ENCODE results near the gene C19orf18. TPM values are rescaled to one million over a fixed set of nuclear protein-coding genes. Genes with fewer than 3 reads are reported as not detected.

Gene C19orf18
- total RNA-seq, 1 experiment from 2014 or later, result 0.98 TPM

- ChIA-PET CTCF (no interaction called here), POLR2A (no interaction called here)
- H3K4me3 ChIP-seq (ENCODE audit: low read depth in 2 of 2, low read length in 2 of 2), result no peak overlapping the region
- H3K9me3 ChIP-seq (ENCODE audit: control insufficient read depth, insufficient read depth, low read depth, low read length), result no peaks in the 10 kb centered on the region
- intact Hi-C loops (cut with micrococcal nuclease; ENCODE audit: unreplicated experiment) (no loop called here), in situ Hi-C loops (cut with HindIII; ENCODE audit: low pct_unique_long_range_greater_than_20kb, low sequenced_read_pairs) (no loop called here)
- no peaks in the 10 kb centered on the region for H3K36me3 ChIP-seq (ENCODE audit: control insufficient read depth, insufficient read depth, low read length)
- ATAC-seq, result no peak
- TF ChIP-seq REST (IDR thresholded peaks at IDR 0.05; ENCODE audit: insufficient read depth in 1 of 2, low read depth in 2 of 2, low read length in 1 of 2) (no peak), TCF7L2 (IDR thresholded peaks at IDR 0.05; ENCODE audit: low read depth, low read length) (no peak), CTCF (IDR thresholded peaks at IDR 0.05) (no peak), POLR2AphosphoS5 (IDR thresholded peaks at IDR 0.05; ENCODE audit: low read depth, low read length) (no peak), SIN3A (IDR thresholded peaks at IDR 0.05; ENCODE audit: borderline replicate concordance, insufficient read depth, low read depth, low read length) (no peak)
- BruUV-seq (replicated peaks), result no TSS peak
- no peaks in the 10 kb centered on the region for H3K4me1 ChIP-seq (ENCODE audit: control insufficient read depth, insufficient read depth, low read length)
- no peaks in the 10 kb centered on the region for H3K27me3 ChIP-seq (ENCODE audit: control insufficient read depth, insufficient read depth, low read length)
- DNase-seq (ENCODE audit: low read depth, low spot score), result no peak
- H3K27ac ChIP-seq (ENCODE audit: low read length), result no peak overlapping the region
Observed at GRCh38 chr19:58014141-58014540, 39.8 kb upstream of the C19orf18 start.

GRCh38 chr19:58010507-58010906 is 36.2 kb upstream of the C19orf18 start:
- intact Hi-C loops (cut with micrococcal nuclease; ENCODE audit: unreplicated experiment) (no loop called here), in situ Hi-C loops (cut with HindIII; ENCODE audit: low pct_unique_long_range_greater_than_20kb, low sequenced_read_pairs) (no loop called here)
- Histone ChIP-seq H3K27me3 (ENCODE audit: control insufficient read depth, insufficient read depth, low read length) (no peaks in the 10 kb centered on the region), H3K9me3 (ENCODE audit: control insufficient read depth, insufficient read depth, low read depth, low read length) (peaks cover 18% of the 10 kb centered on the region; the same call in 1 of the 2 replicates), H3K4me3 (ENCODE audit: low read depth in 2 of 2, low read length in 2 of 2) (no peak overlapping the region), H3K36me3 (ENCODE audit: control insufficient read depth, insufficient read depth, low read length) (0 out of 2 replicates have a peak, but pooled peaks cover 3% of the 10 kb centered on the region), H3K27ac (ENCODE audit: low read length) (no peak overlapping the region), H3K4me1 (ENCODE audit: control insufficient read depth, insufficient read depth, low read length) (no peaks in the 10 kb centered on the region)
- no peak for ATAC-seq
- ChIA-PET CTCF (no interaction called here), POLR2A (interaction anchor here (0.6 kb wide), 1 partner anchor 9 kb away, joined by 12 read pairs; no protein-coding TSS in a partner anchor)
- DNase-seq (ENCODE audit: low read depth, low spot score), result no peak
- no peak for TF ChIP-seq POLR2AphosphoS5 (IDR thresholded peaks at IDR 0.05; ENCODE audit: low read depth, low read length)
- no peak for TF ChIP-seq SIN3A (IDR thresholded peaks at IDR 0.05; ENCODE audit: borderline replicate concordance, insufficient read depth, low read depth, low read length)
- no peak for TF ChIP-seq CTCF (IDR thresholded peaks at IDR 0.05)
- no peak for TF ChIP-seq TCF7L2 (IDR thresholded peaks at IDR 0.05; ENCODE audit: low read depth, low read length)
- no peak for TF ChIP-seq REST (IDR thresholded peaks at IDR 0.05; ENCODE audit: insufficient read depth in 1 of 2, low read depth in 2 of 2, low read length in 1 of 2)
- no TSS peak for BruUV-seq (replicated peaks)
